ENCODE results near the gene CDHR2.

CDHR2 gene

GRCh38 chr5:176548967-176549444 lies at the start of gene CDHR2:
CDHR2 (plus strand) TSS chr5:176549342; CDS start chr5:176565353, 16,011 bp downstream.
- DNase-seq: no peak

- no peak for DNase-seq
Measured at GRCh38 chr5:176500511-176500910, 48.6 kb upstream of the CDHR2 start.

DNA sequence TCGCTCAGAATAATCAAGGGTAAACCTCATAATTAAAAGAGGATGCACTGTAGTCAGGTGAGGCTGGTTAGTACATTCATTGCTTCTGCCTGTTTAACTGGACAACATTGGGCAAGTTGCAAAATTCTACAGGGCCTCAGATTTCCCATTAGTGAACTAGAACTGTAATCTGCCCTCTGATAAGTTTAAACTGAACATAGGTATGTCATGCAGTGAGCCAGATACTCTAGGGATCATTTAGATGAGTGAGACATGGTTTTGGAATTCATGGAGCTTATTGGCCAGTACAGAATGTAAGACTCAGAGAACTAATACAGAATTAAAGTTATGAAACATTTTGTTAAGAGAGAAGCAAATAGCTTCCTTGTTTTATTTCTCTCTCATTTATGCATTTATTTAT lies 47.8 kb upstream of the CDHR2 start:
- no peak for DNase-seq

- no peak for DNase-seq
Measured at GRCh38 chr5:176503496-176503895, 45.6 kb upstream of the CDHR2 start.

- DNase-seq: no peak
Measured at GRCh38 chr5:176507911-176508310, 41.2 kb upstream of the CDHR2 start.

GRCh38 chr5:176508603-176509002 lies 40.5 kb upstream of the CDHR2 start:
- DNase-seq: no peak

DNA sequence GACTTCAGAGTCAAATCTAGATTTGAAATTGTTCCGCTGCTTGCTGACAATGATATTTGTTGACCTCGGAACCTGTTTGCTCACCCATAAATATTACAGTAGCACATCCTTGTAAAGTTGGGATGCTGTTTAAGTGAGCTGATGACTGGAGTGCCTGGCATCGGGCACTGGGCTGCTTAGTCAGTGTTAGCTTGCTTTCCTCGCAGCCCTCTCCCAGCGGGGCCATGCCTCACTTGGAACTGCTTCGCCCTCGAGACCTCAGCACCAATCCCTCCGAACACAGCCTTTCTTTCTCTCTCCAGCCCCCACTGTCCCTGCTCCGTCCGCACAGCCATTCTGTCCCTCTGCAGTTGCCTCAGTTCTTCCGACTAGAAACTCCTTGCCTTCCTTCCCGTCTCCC lies 35.4 kb upstream of the CDHR2 start:
- DNase-seq: no peak

GRCh38 chr5:176514244-176514950 lies 34.7 kb upstream of the CDHR2 start:
- DNase-seq: peak; percentile 30

DNA sequence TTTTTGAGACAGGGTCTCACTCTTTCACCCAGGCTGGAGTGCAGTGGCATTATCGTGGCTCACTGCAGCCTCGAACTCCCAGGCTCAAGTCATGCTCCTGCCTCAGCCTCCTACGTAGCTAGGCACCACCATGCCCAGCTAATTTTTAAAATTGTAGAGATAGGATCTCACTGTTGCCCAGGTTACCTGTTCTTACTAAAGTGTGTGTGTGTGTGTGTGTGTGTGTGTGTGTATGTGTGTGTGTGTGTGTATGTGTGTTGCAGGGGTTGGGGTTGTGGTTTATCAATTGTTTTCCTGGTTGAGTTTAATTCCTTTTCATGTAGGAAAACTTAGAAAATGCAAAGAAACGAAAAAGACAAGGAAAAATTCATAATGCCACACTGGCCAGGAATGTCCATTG lies 33.7 kb upstream of the CDHR2 start:
- no peak for DNase-seq

- DNase-seq: peak; percentile 33
Measured at GRCh38 chr5:176517053-176517661, 32.0 kb upstream of the CDHR2 start.

DNA sequence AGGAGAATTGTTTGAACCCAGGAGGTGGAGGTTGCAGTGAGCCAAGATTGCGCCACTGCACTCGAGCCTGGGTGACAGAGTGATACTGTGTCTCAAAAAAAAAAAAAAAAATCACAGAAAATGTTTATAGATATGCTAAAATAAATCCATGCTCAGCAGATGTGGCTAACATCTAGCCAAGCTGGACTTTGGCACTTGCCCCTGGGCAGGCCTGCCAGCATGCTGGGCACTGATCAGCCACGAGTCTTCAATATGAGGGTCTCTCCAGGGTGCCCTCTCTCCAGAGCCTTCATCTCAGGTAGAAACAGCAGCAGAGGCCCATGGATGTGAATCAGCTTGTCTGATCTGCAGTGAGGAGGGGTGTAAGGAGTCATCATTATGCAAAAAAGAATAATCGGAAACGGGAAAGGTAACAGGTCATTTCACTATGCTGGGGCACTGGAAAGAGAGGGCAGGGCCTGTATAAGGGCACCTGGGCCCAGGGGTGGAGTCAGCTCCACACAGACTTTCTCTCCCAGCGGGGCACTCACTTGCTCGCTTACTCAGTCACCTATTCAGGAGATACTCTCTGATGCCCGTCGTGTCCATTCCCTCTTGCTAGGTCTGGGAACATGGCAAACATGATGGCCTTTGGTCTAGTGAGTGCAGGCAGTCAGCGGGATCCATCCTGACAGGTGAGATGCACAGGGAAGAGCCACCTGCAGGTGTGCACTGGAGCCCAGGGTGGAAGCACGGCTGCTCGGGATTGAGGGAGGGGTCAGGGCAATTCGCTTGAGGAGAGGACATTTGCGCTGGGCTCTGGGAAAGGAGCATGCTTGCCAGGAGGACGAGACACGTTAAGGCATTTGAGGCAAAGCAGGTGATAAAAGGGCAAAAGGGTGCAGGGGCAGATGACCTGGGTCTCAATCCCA lies 29.1 kb upstream of the CDHR2 start:
- DNase-seq: no peak

GRCh38 chr5:176521286-176521685 lies 27.9 kb upstream of the CDHR2 start:
- DNase-seq: no peak

GRCh38 chr5:176521699-176522263 lies 27.4 kb upstream of the CDHR2 start:
- DNase-seq: no peak

- no peak for DNase-seq
Measured at GRCh38 chr5:176524138-176524537, 25.0 kb upstream of the CDHR2 start.

- DNase-seq: no peak
Measured at GRCh38 chr5:176524987-176525386, 24.2 kb upstream of the CDHR2 start.

DNA sequence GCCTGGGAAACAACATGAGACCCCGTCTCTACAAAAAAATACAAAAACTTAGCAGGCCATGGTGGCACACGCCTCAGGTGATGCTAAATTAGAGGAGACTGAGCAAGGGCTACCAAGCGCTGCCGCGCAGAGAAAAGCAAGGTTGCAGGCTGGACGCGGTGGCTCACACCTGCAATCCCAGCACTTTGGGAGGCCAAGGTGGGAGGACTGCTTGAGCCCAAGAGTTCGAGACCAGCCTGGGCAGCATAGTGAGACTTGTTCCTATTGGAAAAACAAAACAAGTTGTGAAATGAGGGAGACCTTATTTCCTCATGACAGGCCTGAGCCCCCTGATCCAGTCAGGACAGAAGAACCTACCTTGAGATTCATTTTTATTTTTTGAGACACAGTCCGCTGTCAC lies 23.5 kb upstream of the CDHR2 start:
- DNase-seq: no peak

- no peak for DNase-seq
Measured at GRCh38 chr5:176526462-176526861, 22.7 kb upstream of the CDHR2 start.

DNA sequence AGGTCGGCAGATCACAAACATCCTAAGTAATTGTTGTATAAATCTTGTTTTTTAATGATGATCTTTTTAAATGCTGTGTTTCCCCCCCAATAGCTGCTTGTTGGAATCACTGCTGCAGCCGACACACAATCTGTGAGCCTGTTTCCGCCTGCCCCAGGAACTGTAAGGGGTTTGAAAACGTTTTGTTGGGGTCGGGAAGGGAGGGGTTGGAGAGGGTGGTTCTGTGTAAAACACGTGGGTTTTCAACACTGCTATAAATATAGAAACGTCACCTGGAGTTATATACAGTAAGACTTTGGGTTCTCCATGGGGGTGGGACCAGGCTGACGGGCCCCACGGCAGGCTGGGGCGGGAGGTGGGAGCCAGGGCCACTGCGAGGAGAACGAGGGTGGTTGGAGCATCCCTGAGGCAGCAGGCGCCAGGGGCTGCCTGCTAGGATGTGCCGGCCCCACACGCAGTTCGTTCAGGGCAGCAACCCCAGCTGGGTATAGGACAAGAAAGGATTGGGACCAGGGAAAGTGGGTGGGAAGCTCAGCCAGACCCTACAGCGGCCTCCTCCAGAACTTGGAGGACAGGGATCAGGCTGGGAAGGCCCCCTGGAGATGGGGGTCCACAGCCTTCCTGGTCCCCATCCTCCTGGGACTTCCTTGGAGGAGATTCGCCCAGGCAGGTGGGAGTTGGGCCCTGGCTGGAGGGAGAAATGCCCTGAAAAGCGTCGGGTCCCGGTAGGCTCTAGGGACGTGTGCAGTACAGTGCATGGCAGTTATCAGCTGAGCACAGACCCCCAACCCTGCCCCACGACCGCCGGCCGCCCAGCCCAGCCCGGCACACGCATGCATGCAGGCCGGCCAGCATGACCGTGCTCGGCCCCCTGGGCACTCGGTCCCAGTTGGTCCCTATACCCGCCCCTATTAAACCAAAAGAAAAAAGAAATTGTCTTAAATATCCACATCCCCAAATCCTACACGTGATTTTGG lies 21.6 kb upstream of the CDHR2 start:
- no peak for DNase-seq

GRCh38 chr5:176528301-176528700 lies 20.8 kb upstream of the CDHR2 start:
- no peak for DNase-seq

- no peak for DNase-seq
Measured at GRCh38 chr5:176528761-176529115, 20.4 kb upstream of the CDHR2 start.

DNA sequence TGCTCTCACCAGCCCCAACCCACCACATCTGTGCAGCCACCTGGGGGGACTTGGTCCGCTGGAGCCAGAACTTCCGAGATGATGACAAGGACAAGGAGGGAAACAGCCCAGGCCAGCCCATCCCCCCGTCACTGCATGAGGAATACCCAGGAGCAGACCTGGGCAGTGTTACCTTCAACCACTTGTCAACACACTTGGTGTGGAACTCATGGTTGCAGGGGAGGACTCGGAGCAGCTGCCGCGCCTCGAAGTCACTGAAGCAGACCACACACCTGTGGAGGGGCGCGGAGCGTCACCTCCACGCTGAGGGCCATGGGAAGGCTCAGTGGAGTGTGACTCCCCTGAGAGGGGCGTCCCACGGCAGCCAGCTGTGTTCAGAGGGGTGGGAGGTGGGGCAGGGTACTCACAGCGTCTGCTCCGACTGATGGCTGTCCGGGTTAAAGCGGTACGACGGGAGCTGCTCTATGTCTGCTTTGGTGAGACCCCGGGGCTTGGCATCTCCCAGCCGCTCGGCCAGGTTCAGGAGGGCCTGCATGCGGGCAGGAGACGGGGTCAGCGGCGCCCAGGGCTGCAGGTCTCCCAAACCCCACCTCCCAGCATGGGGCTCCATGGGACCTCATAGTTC lies 19.9 kb upstream of the CDHR2 start:
- DNase-seq: no peak

DNA sequence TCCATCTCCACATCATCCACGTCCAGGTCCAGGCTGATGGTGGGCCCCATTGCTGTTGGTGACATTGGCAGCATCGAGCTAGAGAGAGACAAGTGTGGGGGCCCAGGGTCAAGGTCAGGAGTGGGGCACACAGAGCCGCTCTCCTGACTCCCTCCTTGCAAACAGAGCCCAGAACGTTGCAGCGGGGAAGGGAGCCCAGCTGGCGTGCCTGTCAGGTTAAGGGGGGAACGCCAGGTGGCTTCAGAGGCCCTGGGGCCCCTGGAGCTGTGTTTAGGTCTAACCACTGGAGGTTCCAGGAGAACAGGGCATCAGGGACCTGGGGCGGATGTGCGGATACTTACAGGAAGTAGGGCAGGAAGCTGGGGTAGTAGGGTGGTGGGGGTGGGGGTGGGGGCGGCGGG lies 19.4 kb upstream of the CDHR2 start:
- DNase-seq: peak; percentile 77
